ENCODE data around the gene OST4. TPM values are rescaled to one million over a fixed set of nuclear protein-coding genes. Genes with fewer than 3 reads are reported as not detected.

The OST4 gene
- total RNA-seq, 1 experiment from 2014 or later, result 258 TPM

GRCh38 chr2:27091746-27092695, 20.6 kb upstream of the OST4 start:
- H3K9me2 ChIP-seq (replicated peaks; ENCODE audit: low read length), result no peaks in the 10 kb centered on the region
- DNase-seq (no peak), ATAC-seq (no peak)
- H3K27me3 ChIP-seq (ENCODE audit: low read length), result no peaks in the 10 kb centered on the region
- peaks cover 8% of the 10 kb centered on the region; the same call in 1 of the 2 replicates for H3K4me1 ChIP-seq (ENCODE audit: insufficient read depth, low read length)
- ChIA-PET POLR2A (ENCODE audit: unreplicated experiment) (interaction anchor here (0.6 kb wide), 1 partner anchor 111 kb away, joined by 11 read pairs; no protein-coding TSS in a partner anchor), CTCF (no interaction called here)
- intact Hi-C loops (cut with micrococcal nuclease), result no loop called here
- TF ChIP-seq EZH2 (IDR thresholded peaks at IDR 0.05; ENCODE audit: low read length, unreplicated experiment) (no peak), CTCF (conservative IDR thresholded peaks at IDR 0.05; ENCODE audit: low read depth, low read length) (no peak), EZH2phosphoT487 (IDR thresholded peaks at IDR 0.05; ENCODE audit: borderline replicate concordance, low read length) (no peak)
- H3K9ac ChIP-seq (ENCODE audit: low read length), result no peak overlapping the region
- no peak overlapping the region for H3K27ac ChIP-seq (ENCODE audit: low read length)
- H3K4me2 ChIP-seq (ENCODE audit: low read length), result no peak overlapping the region
- H3K36me3 ChIP-seq (ENCODE audit: low read depth, low read length), result no peaks in the 10 kb centered on the region
- no peaks in the 10 kb centered on the region for H3K79me2 ChIP-seq (ENCODE audit: low read length)
- no peaks in the 10 kb centered on the region for H3K9me3 ChIP-seq (ENCODE audit: low read length)
- no peaks in the 10 kb centered on the region for H3F3A ChIP-seq (ENCODE audit: low read length, unreplicated experiment)
- no peak overlapping the region for H2AFZ ChIP-seq (ENCODE audit: low read length)
- no TSS peak for BruUV-seq (replicated peaks)
- no peak overlapping the region for H3K4me3 ChIP-seq (ENCODE audit: low read length)
- no peaks in the 10 kb centered on the region for H4K20me1 ChIP-seq (ENCODE audit: low read length)

GRCh38 chr2:27089111-27089954, 17.9 kb upstream of the OST4 start:
- DNase-seq (no peak), ATAC-seq (no peak)
- BruUV-seq (replicated peaks), result no TSS peak
- Histone ChIP-seq H3K27me3 (ENCODE audit: low read length) (no peaks in the 10 kb centered on the region), H3K4me3 (ENCODE audit: low read length) (no peak overlapping the region), H3K36me3 (ENCODE audit: low read depth, low read length) (no peaks in the 10 kb centered on the region), H3F3A (ENCODE audit: low read length, unreplicated experiment) (no peaks in the 10 kb centered on the region), H3K9ac (ENCODE audit: low read length) (no peak overlapping the region), H2AFZ (ENCODE audit: low read length) (no peak overlapping the region), H3K4me2 (ENCODE audit: low read length) (no peak overlapping the region), H4K20me1 (ENCODE audit: low read length) (no peaks in the 10 kb centered on the region), H3K9me3 (ENCODE audit: low read length) (no peaks in the 10 kb centered on the region), H3K9me2 (replicated peaks; ENCODE audit: low read length) (no peaks in the 10 kb centered on the region), H3K27ac (ENCODE audit: low read length) (no peak overlapping the region), H3K79me2 (ENCODE audit: low read length) (no peaks in the 10 kb centered on the region), H3K4me1 (ENCODE audit: insufficient read depth, low read length) (peaks cover 14% of the 10 kb centered on the region; the same call in 1 of the 2 replicates)
- TF ChIP-seq EZH2phosphoT487 (IDR thresholded peaks at IDR 0.05; ENCODE audit: borderline replicate concordance, low read length) (no peak), EZH2 (IDR thresholded peaks at IDR 0.05; ENCODE audit: low read length, unreplicated experiment) (no peak)
- CTCF ChIA-PET, result interaction anchor here (0.7 kb wide), 1 partner anchor 167 kb away, joined by 3 read pairs; no protein-coding TSS in a partner anchor
- intact Hi-C loops (cut with micrococcal nuclease), result no loop called here
- POLR2A ChIA-PET (ENCODE audit: unreplicated experiment), result no interaction called here

- Histone ChIP-seq H3F3A (ENCODE audit: low read length, unreplicated experiment) (no peaks in the 10 kb centered on the region), H2AFZ (ENCODE audit: low read length) (no peak overlapping the region), H3K9me2 (replicated peaks; ENCODE audit: low read length) (no peaks in the 10 kb centered on the region), H4K20me1 (ENCODE audit: low read length) (no peaks in the 10 kb centered on the region), H3K9ac (ENCODE audit: low read length) (no peak overlapping the region), H3K79me2 (ENCODE audit: low read length) (no peaks in the 10 kb centered on the region), H3K9me3 (ENCODE audit: low read length) (no peaks in the 10 kb centered on the region), H3K36me3 (ENCODE audit: low read depth, low read length) (no peaks in the 10 kb centered on the region), H3K4me3 (ENCODE audit: low read length) (no peak overlapping the region), H3K27ac (ENCODE audit: low read length) (no peak overlapping the region), H3K4me1 (ENCODE audit: insufficient read depth, low read length) (peaks cover 14% of the 10 kb centered on the region; the same call in 1 of the 2 replicates), H3K4me2 (ENCODE audit: low read length) (no peak overlapping the region), H3K27me3 (ENCODE audit: low read length) (no peaks in the 10 kb centered on the region)
- DNase-seq, result no peak
- CTCF ChIA-PET, result no interaction called here
- ATAC-seq, result no peak
- TF ChIP-seq EZH2phosphoT487 (IDR thresholded peaks at IDR 0.05; ENCODE audit: borderline replicate concordance, low read length), result no peak
- no peak for TF ChIP-seq CTCF (conservative IDR thresholded peaks at IDR 0.05; ENCODE audit: low read depth, low read length)
- TF ChIP-seq EZH2 (IDR thresholded peaks at IDR 0.05; ENCODE audit: low read length, unreplicated experiment), result no peak
- intact Hi-C loops (cut with micrococcal nuclease), result no loop called here
- no TSS peak for BruUV-seq (replicated peaks)
- POLR2A ChIA-PET (ENCODE audit: unreplicated experiment), result no interaction called here
Observed at GRCh38 chr2:27088634-27089033, 17.2 kb upstream of the OST4 start.

All from PC-3 (cell line).